AG09319 (cell line): ENCODE measurements around the gene NSG2.
"Not testable (repeated sequence)": the region's sequence is repeated elsewhere in the genome, so short reads cannot be mapped to it uniquely, and the experiment has no call there.

ENCODE experiments used
- DNase-seq: peaks from one replicate; pipeline ENCODE4 v3.0.0-alpha.2; 2010; ENCODE audit warnings: low read depth; ENCODE audit errors: extremely low read depth
- CTCF ChIP-seq: IDR thresholded peaks from 2 replicates; pipeline ENCODE4 v1.5.1; 2011; ENCODE audit warnings: low read depth, mild to moderate bottlenecking, inconsistent platforms, low read length, moderate library complexity

Gene NSG2

DNA sequence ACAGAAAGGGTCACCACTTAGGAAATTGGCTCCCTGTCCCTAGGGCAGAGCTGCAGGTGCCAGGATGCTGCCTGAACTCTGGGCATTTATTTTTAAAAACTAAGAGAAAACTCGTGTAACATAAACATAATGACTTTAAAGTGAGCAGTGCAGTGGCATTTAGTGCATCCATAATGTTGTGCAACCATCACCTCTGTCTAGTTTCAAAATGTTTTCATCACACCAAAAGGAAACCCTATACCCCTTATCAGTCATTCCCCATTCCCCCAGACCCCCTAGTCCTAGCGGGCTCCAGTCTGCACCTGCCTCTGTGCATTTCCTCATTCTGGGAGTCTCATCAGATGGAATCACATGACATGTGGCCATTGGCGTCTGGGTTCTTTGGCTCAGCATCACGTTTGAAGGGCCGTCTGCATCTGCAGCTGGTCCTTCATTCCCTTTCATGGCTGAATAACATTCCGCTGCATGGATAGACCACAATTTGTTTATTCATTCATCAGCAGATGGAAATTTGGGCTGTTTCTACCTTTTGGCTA, 55.8 kb downstream of the NSG2 start:
- TF ChIP-seq CTCF: no peak
- DNase-seq: no peak

DNA sequence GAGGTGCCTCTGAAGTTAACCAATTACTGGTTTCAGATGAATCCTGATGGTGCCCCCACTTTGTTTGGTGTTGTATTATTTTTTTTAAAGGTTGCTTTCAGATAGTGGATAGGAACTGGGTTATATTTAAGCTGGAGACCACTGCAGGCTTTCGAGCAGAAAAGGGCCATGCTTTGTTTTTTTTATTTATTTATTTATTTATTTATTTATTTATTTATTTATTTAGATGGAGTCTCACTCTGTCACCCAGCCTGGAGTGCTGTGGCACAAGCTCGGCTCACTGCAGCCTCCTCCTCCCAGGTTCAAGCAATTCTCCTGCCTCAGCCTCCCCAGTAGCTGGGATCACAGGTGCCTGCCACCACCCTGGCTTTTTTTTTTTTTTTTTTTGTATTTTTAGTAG, 57.1 kb downstream of the NSG2 start:
- not testable (repeated sequence) for DNase-seq

- DNase-seq: no peak
- TF ChIP-seq CTCF: no peak
Measured at GRCh38 chr5:174106997-174107655, 61.6 kb downstream of the NSG2 start.

DNA sequence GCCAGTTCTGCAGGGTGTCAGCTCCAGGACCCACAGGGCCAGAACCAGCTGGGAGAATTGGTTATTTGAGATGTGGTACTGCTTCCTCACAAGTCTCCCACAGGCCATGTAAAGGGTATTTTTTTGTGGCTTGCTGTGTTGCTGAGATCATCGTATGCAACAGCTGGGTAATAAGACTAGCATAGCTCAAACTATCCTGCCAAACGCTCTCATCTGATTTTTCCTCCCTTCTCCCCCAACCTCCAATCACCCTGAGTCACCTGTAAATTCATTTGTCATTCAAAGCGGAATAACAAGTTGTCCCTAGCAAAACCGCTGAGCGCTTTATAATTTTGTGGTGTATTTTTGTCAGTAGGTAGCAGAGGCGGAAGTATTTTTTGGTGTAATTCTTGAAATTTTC, 63.2 kb downstream of the NSG2 start:
- TF ChIP-seq CTCF: no peak
- no peak for DNase-seq

DNA sequence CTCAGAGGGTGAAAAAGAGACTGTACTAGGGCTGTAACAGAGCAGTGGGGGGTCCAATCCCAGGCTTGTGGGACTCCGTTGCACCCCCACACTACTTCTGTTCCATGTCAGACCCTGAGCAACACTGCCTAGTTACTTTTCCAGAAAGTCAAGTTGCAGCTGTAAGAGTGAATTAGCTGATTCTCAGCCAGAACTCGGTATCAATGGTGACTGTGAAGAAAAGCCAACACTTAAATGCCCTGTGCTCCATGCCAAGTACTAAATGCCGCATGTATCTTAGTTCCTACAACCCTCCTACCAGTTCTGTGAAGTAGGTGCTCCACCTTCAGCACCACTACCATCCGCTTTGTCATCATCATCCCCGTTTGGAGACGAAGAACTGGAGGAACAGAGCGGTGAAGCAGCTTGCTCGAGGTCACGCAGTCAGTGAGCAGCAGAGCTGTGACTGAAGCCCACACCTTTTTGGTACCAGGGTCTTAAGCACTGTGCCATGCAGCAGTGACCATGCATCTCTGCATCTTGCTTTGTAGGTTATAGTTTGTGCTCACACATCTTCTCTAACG, 64.3 kb downstream of the NSG2 start:
- no peak for TF ChIP-seq CTCF
- DNase-seq: no peak

DNA sequence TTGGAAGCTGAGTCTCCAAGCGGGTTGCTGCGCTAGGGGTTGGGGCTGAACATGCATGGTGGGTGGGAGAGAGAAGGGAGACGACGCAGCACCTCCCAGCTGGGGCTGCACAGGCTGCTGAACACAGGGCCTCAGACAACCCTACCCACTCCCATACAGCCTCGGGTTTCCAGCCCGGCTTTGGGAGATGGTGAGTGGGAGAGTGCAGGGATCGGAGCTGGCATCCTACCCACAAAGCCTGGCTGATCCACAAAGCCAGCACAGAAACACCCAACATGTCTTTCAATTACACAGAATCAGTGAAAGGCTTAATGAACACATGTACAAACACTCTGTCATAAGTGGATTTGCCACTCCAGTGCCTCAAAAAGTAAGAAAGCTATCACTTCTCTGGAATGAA, 64.8 kb downstream of the NSG2 start:
- no peak for DNase-seq
- TF ChIP-seq CTCF: no peak

- no peak for TF ChIP-seq CTCF
- DNase-seq: no peak
Measured at GRCh38 chr5:174111287-174111973, 65.9 kb downstream of the NSG2 start.
